IMR-90 (cell line): Measurements from ENCODE around the gene NAB2. TPM values are rescaled to one million over a fixed set of nuclear protein-coding genes. Genes with fewer than 3 reads are reported as not detected.
A peak's percentile ranks its signal among the peaks of the same experiment; 100 is the strongest.

Source experiments
- ATAC-seq: fragments of 200-7000 bp; cut with Tn5 transposase; 2 replicates; pipeline ENCODE4 v1.9.1; 2020; ENCODE audit warnings: low read depth, mild to moderate bottlenecking, moderate library complexity
- BruUV-seq: library from RNA; stranded (reverse); fragments of 400-500 nt; replicated peaks from 2 replicates; lab custom pipeline; 2021; lab: Mats Ljungman, UMichigan
- CTCF ChIA-PET: fragments of 300-600 bp; formaldehyde crosslinking; extraction: SDS; loops from one replicate; lab custom pipeline; 2021; ENCODE audit warnings: antibody characterized with exemption; lab: Yijun Ruan, JAX
- POLR2A ChIA-PET: fragments of 300-600 bp; sonication (Branson Sonifier 250); formaldehyde crosslinking; loops from one replicate; lab custom pipeline; 2022; ENCODE audit warnings: antibody characterized with exemption; ENCODE audit not compliant: unreplicated experiment; lab: Charles Lee
- DNase-seq: peaks from one replicate; pipeline ENCODE4 v3.0.0; 2013
- H2AFZ ChIP-seq: replicated peaks from 2 replicates; pipeline ENCODE3; 2013; ENCODE audit warnings: low read length, mild to moderate bottlenecking; ENCODE audit not compliant: poor library complexity
- H2AK5ac ChIP-seq: 2 replicates; pipeline ENCODE4 v1.6.1; 2013; ENCODE audit warnings: low read depth, low read length, inconsistent platforms
- H2AK9ac ChIP-seq: replicated peaks from 2 replicates; pipeline ENCODE3; 2013; ENCODE audit warnings: mild to moderate bottlenecking, low read depth, low read length, moderate library complexity; ENCODE audit not compliant: poor library complexity
- H2BK120ac ChIP-seq: 2 replicates; pipeline ENCODE4 v1.6.1; 2013; ENCODE audit warnings: low read depth, low read length, inconsistent platforms
- H2BK15ac ChIP-seq: 3 replicates; pipeline ENCODE4 v1.6.1; 2013; ENCODE audit warnings: low read depth, low read length, inconsistent platforms
- H2BK20ac ChIP-seq: 2 replicates; pipeline ENCODE4 v1.6.1; 2013; ENCODE audit warnings: low read depth, mild to moderate bottlenecking, inconsistent platforms, low read length, moderate library complexity
- H2BK5ac ChIP-seq: 2 replicates; pipeline ENCODE4 v1.6.1; 2013; ENCODE audit warnings: mild to moderate bottlenecking, low read depth, low read length, inconsistent platforms; ENCODE audit not compliant: poor library complexity, severe bottlenecking
- H3K14ac ChIP-seq: replicated peaks from 2 replicates; pipeline ENCODE4 v1.6.1; 2013; ENCODE audit warnings: low read depth, low read length, inconsistent platforms
- H3K18ac ChIP-seq: 2 replicates; pipeline ENCODE4 v1.6.1; 2013; ENCODE audit warnings: low read depth, low read length, control low read depth
- H3K23ac ChIP-seq: 2 replicates; pipeline ENCODE4 v1.6.1; 2013; ENCODE audit warnings: low read depth, low read length, inconsistent platforms
- H3K27ac ChIP-seq: 2 replicates; pipeline ENCODE4 v1.5.1; 2013; ENCODE audit warnings: mild to moderate bottlenecking, control low read depth, low read length; ENCODE audit not compliant: insufficient read depth
- H3K27me3 ChIP-seq: 2 replicates; pipeline ENCODE4 v1.6.1; 2013; ENCODE audit warnings: low read length; ENCODE audit not compliant: control insufficient read depth, insufficient read depth
- H3K36me3 ChIP-seq: 2 replicates; pipeline ENCODE4 v1.6.1; 2013; ENCODE audit warnings: low read length, mixed read lengths; ENCODE audit not compliant: control insufficient read depth, insufficient read depth
- H3K4ac ChIP-seq: 2 replicates; pipeline ENCODE4 v1.6.1; 2013; ENCODE audit warnings: low read depth, low read length, inconsistent platforms
- H3K4me1 ChIP-seq: 2 replicates; pipeline ENCODE4 v1.6.1; 2013; ENCODE audit warnings: low read length, mixed read lengths; ENCODE audit not compliant: control insufficient read depth, insufficient read depth
- H3K4me2 ChIP-seq: 2 replicates; pipeline ENCODE4 v1.6.1; 2013; ENCODE audit warnings: low read depth, mild to moderate bottlenecking, control low read depth, low read length, moderate library complexity
- H3K4me3 ChIP-seq: 2 replicates; pipeline ENCODE4 v1.5.1; 2013; ENCODE audit warnings: low read depth, mild to moderate bottlenecking, control low read depth, low read length, moderate library complexity; ENCODE audit not compliant: insufficient read depth
- H3K56ac ChIP-seq: 2 replicates; pipeline ENCODE4 v1.6.1; 2013; ENCODE audit warnings: low read length, inconsistent platforms; ENCODE audit not compliant: insufficient read depth; ENCODE audit errors: extremely low read depth
- H3K79me1 ChIP-seq, 2 experiments: 2 replicates each; pipeline ENCODE4 v1.6.1; 2013; ENCODE audit warnings: low read length in 2 of 2, inconsistent platforms in 1 of 2, low read depth in 1 of 2
- H3K9ac ChIP-seq: 2 replicates; pipeline ENCODE4 v1.6.1; 2013; ENCODE audit warnings: low read depth, low read length, control low read depth
- H3K9me1 ChIP-seq: 2 replicates; pipeline ENCODE4 v1.6.1; 2013; ENCODE audit warnings: low read length, inconsistent platforms; ENCODE audit not compliant: insufficient read depth
- H3K9me3 ChIP-seq: 2 replicates; pipeline ENCODE4 v1.6.1; 2013; ENCODE audit warnings: low read length; ENCODE audit not compliant: control insufficient read depth, insufficient read depth
- H4K20me1 ChIP-seq: 2 replicates; pipeline ENCODE4 v1.6.1; 2013; ENCODE audit warnings: low read length, inconsistent platforms; ENCODE audit not compliant: insufficient read depth
- H4K5ac ChIP-seq: 2 replicates; pipeline ENCODE4 v1.6.1; 2013; ENCODE audit warnings: mild to moderate bottlenecking, low read depth, low read length, control low read depth
- H4K8ac ChIP-seq, 2 experiments: 2 replicates each; pipeline ENCODE4 v1.6.1; 2013; ENCODE audit warnings: low read depth in 2 of 2, low read length in 2 of 2, control low read depth in 1 of 2, inconsistent platforms in 1 of 2
- H4K91ac ChIP-seq: 2 replicates; pipeline ENCODE4 v1.6.1; 2013; ENCODE audit warnings: low read depth, low read length, inconsistent platforms; ENCODE audit not compliant: insufficient read depth
- CHD1 ChIP-seq: IDR thresholded peaks from 2 replicates; pipeline ENCODE4 v1.6.1; 2012; ENCODE audit warnings: low read depth, low read length, improper control_type of control experiment
- CTCF ChIP-seq: conservative IDR thresholded peaks from 2 replicates; pipeline ENCODE4 v1.5.1; 2012; ENCODE audit warnings: mild to moderate bottlenecking, low read depth, low read length, improper control_type of control experiment
- MAFK ChIP-seq: IDR thresholded peaks from 2 replicates; pipeline ENCODE4 v1.6.1; 2012; ENCODE audit warnings: low read depth, low read length, improper control_type of control experiment
- MAZ ChIP-seq: IDR thresholded peaks from 2 replicates; pipeline ENCODE4 v1.6.1; 2012; ENCODE audit warnings: low read depth, mild to moderate bottlenecking, low read length, improper control_type of control experiment, moderate library complexity, borderline replicate concordance
- MXI1 ChIP-seq: IDR thresholded peaks from 2 replicates; pipeline ENCODE4 v1.6.1; 2012; ENCODE audit warnings: low read depth, mild to moderate bottlenecking, low read length, moderate library complexity, borderline replicate concordance
- NFE2L2 ChIP-seq: fragments of 150-350 bp; IDR thresholded peaks from 2 replicates; pipeline ENCODE4 v1.6.1; 2016; ENCODE audit warnings: low read depth, mild to moderate bottlenecking, low read length
- RAD21 ChIP-seq: IDR thresholded peaks from 2 replicates; pipeline ENCODE4 v1.6.1; 2012; ENCODE audit warnings: low read length, improper control_type of control experiment
- RCOR1 ChIP-seq: IDR thresholded peaks from 2 replicates; pipeline ENCODE4 v1.6.1; 2012; ENCODE audit warnings: mild to moderate bottlenecking, low read length, improper control_type of control experiment; ENCODE audit not compliant: insufficient replicate concordance
- RFX5 ChIP-seq: IDR thresholded peaks from 2 replicates; pipeline ENCODE4 v1.8.0; 2012; ENCODE audit warnings: low read depth, mild to moderate bottlenecking, low read length, moderate library complexity
- WGBS, 2 experiments: methylation state at CpG; one replicate each; pipeline versions ENCODE4 v1.1.5 to v1.1.7; 2013; ENCODE audit warnings: missing lambda C conversion rate in 2 of 2; ENCODE audit not compliant: insufficient read length in 1 of 2; ENCODE audit errors: extremely low coverage in 2 of 2; 5-methylcytosine and 5-hydroxymethylcytosine counted together
- dilution Hi-C: fragments of 300-500 bp; cut with HindIII; formaldehyde crosslinking; loops from one replicate; pipeline ENCODE4 v1.14.3; 2018; ENCODE audit warnings: low sequenced_read_pairs; ENCODE audit not compliant: unreplicated experiment
- in situ Hi-C: fragments of 300-500 bp; cut with MboI; formaldehyde crosslinking; loops from 3 replicates; pipeline ENCODE4 v1.14.3; 2019; ENCODE audit warnings: low sequenced_read_pairs, inconsistent platforms, mixed read lengths
- intact Hi-C: fragments of 100-400 bp; cut with micrococcal nuclease; formaldehyde crosslinking; loops from 2 replicates; pipeline ENCODE4 v1.10.0; 2022
- polyA plus RNA-seq, 3 experiments: library from polyadenylated mRNA; depleted of rRNA; stranded (reverse); fragments of >200 nt; gene quantifications; 2 replicates each; pipeline ENCODE4 v1.2.3, GENCODE V29; 2012; ENCODE audit warnings: low replicate concordance in 1 of 3
- total RNA-seq: library from RNA; depleted of rRNA; stranded (reverse); fragments of >200 nt; gene quantifications from 2 replicates; pipeline ENCODE4 v1.2.3, GENCODE V29; 2012

Gene NAB2
- total and polyA plus RNA-seq, 2 of the 4 experiments (the other 2 are of a cell fraction) = 65.1 to 68.8 TPM

- no peak overlapping the region for H3K23ac ChIP-seq
- no peak overlapping the region for H4K5ac ChIP-seq
- H3K14ac ChIP-seq = no peak overlapping the region
- H3K79me1 ChIP-seq = peaks cover 13 to 56% of the 10 kb centered on the region in 2 experiments
- POLR2A ChIA-PET = interaction anchor here (0.6 to 2.1 kb wide), 4 partner anchors 9 to 522 kb away, joined by 3 to 6 read pairs (median 5); partner anchors contain the start of gene STAT6
- peak overlapping the region; percentile 23; the same call in 1 of the 2 replicates for H3K27ac ChIP-seq
- H3K18ac ChIP-seq = no peak overlapping the region
- no peak overlapping the region for H2BK15ac ChIP-seq
- no peak for TF ChIP-seq RCOR1
- TF ChIP-seq MAFK = no peak
- no peak for TF ChIP-seq RAD21
- TF ChIP-seq CHD1 = no peak
- no peak for TF ChIP-seq RFX5
- TF ChIP-seq MXI1 = no peak
- TF ChIP-seq MAZ = no peak
- TF ChIP-seq CTCF = no peak
- TF ChIP-seq NFE2L2 = no peak
- peak overlapping the region; percentile 4; the same call in 1 of the 2 replicates for H2AK5ac ChIP-seq
- H3K4ac ChIP-seq = no peak overlapping the region
- CTCF ChIA-PET = no interaction called here
- H2BK5ac ChIP-seq = peak overlapping the region; percentile 80
- H3K4me1 ChIP-seq = peaks cover 31% of the 10 kb centered on the region
- ATAC-seq (no peak), DNase-seq (no peak)
- no peak overlapping the region for H2BK120ac ChIP-seq
- intact Hi-C loops = no loop called here
- dilution Hi-C loops = no loop called here
- H3K9me1 ChIP-seq = peaks cover 10% of the 10 kb centered on the region
- 83% methylated on average over 2 of the region's 8 CpGs; no CpG with 5 or more reads in 1 of the 2 experiments for WGBS, 2 experiments
- H2AK9ac ChIP-seq = no peak overlapping the region
- no peak overlapping the region for H3K56ac ChIP-seq
- no peak overlapping the region for H3K9ac ChIP-seq
- H2AFZ ChIP-seq = no peak overlapping the region
- no peaks in the 10 kb centered on the region for H3K27me3 ChIP-seq
- no peaks in the 10 kb centered on the region for H3K9me3 ChIP-seq
- no peak overlapping the region for H4K91ac ChIP-seq
- H4K20me1 ChIP-seq = peaks cover 40% of the 10 kb centered on the region
- H4K8ac ChIP-seq = no peak overlapping the region
- no peak overlapping the region for H3K4me2 ChIP-seq
- H3K36me3 ChIP-seq = peaks cover 70% of the 10 kb centered on the region
- in situ Hi-C loops = no loop called here
- H3K4me3 ChIP-seq = no peak overlapping the region
- no peak overlapping the region for H2BK20ac ChIP-seq
- BruUV-seq = no TSS peak
Observed at GRCh38 chr12:57096748-57097553, 8.0 kb downstream of the NAB2 start.
